Small intestine (tissue), 7 donors: ENCODE data around the gene FER. TPM values are rescaled to one million over a fixed set of nuclear protein-coding genes. Genes with fewer than 3 reads are reported as not detected.

Experiments used
- DNase-seq, 2 donors: peaks; one replicate each; pipeline versions ENCODE4 v3.0.0 to v3.0.0-alpha.2; 2013
- FAIRE-seq: peaks from 2 replicates; lab custom pipeline; 2012; peaks lifted over from hg19 to GRCh38; lab: Jason Lieb, UNC
- H3K27ac ChIP-seq, 3 donors: one replicate each; pipeline ENCODE4 v1.5.1; 2013; ENCODE audit warnings: low read length in 2 of 3, mild to moderate bottlenecking in 2 of 3, control low read depth in 1 of 3, inconsistent platforms in 1 of 3, low read depth in 1 of 3, moderate library complexity in 1 of 3
- H3K27me3 ChIP-seq, 3 donors: one replicate each; pipeline ENCODE4 v1.6.1; 2013; ENCODE audit warnings: low read length in 3 of 3, inconsistent platforms in 1 of 3; ENCODE audit not compliant: control insufficient read depth in 3 of 3, insufficient read depth in 3 of 3
- H3K36me3 ChIP-seq, 3 donors: one replicate each; pipeline ENCODE4 v1.6.1; 2013; ENCODE audit warnings: low read length in 3 of 3, inconsistent platforms in 1 of 3, low read depth in 1 of 3, mild to moderate bottlenecking in 1 of 3, moderate library complexity in 1 of 3; ENCODE audit not compliant: control insufficient read depth in 3 of 3, insufficient read depth in 2 of 3
- H3K4me1 ChIP-seq, 3 donors: one replicate each; pipeline ENCODE4 v1.6.1; 2013; ENCODE audit warnings: low read length in 2 of 3, inconsistent platforms in 1 of 3, low read depth in 1 of 3, mild to moderate bottlenecking in 1 of 3, moderate library complexity in 1 of 3; ENCODE audit not compliant: control insufficient read depth in 3 of 3, insufficient read depth in 2 of 3
- H3K4me3 ChIP-seq, 3 donors: one replicate each; pipeline ENCODE4 v1.5.1; 2013; ENCODE audit warnings: low read length in 3 of 3, control low read depth in 1 of 3, inconsistent platforms in 1 of 3, low read depth in 1 of 3, mild to moderate bottlenecking in 1 of 3, moderate library complexity in 1 of 3
- H3K9me3 ChIP-seq, 2 donors: one replicate each; pipeline ENCODE4 v1.6.1; 2013; ENCODE audit warnings: low read depth in 1 of 2, low read length in 1 of 2; ENCODE audit not compliant: control insufficient read depth in 2 of 2, insufficient read depth in 1 of 2
- WGBS, 3 donors: extraction: QIAGEN DNeasy Blood & Tissue Kit; methylation state at CpG; one replicate each; pipeline ENCODE4 v1.1.7; 2013; 5-methylcytosine and 5-hydroxymethylcytosine counted together
- polyA plus RNA-seq, 4 donors: library from polyadenylated mRNA; stranded (reverse) in 3 of 4; unstranded in 1 of 4; fragments of 200-250 nt in 3 of 4; fragments of 120-200 nt in 1 of 4; gene quantifications; one replicate each; pipeline versions ENCODE4 v1.2.1 to v1.2.3, GENCODE V29; 2013
- donor health status: healthy with polysubstance abuse.
- donor health status: control.
- donor health status: control.
- donor health status: Bipolar disorder and iron deficiency.
- donor health status: healthy.

Gene FER
- polyA plus RNA-seq, 4 donors: 1.1 to 5.0 (median 2.3) TPM

DNA sequence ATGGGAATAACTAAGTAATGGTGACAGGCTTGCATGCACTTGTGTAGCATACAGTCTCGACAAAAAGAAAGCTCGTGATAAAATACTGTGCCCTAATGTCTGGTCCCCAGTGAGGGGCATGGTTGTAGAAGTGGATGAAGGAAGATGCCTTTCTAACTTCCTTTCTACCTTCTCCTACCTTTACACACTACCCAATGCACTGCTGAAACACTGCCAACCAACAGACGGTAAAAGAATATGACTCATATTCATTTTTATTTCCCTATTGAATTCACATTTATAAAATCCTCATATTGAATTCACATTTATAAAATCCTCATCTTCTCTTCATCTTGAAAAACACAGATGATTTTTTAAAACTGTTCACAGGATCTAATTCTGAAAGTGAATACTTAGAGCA, 439.1 kb downstream of the FER start:
- no peak for FAIRE-seq
- no peak for DNase-seq
- H3K4me3 ChIP-seq: no peak overlapping the region

DNA sequence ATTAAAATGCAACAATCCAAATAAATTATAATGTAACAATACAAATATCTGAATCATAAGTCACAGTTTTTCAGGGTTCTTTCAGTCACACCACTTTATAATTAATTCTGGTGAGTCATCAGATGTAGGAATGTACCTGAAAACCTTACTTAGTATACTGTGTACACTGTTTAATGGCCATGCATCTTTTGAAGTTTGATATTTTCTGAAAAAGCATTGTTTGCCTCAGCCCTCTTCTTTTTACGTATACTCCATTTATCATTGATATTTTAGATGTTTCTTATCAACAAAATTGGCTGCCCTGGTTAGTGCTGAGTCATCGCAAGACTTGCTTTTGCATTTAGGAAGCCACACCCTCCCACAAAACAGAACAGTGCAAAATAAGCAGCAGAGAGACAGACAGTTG, 443.5 kb downstream of the FER start:
- FAIRE-seq: no peak
- DNase-seq: peak in 1 of 2 donors; percentile 20
- Histone ChIP-seq H3K27me3 (no peaks in the 10 kb centered on the region), H3K27ac (no peak overlapping the region), H3K36me3 (no peaks in the 10 kb centered on the region), H3K4me1 (peaks cover 4 to 26% (median 8%) of the 10 kb centered on the region in 3 donors), H3K4me3 (no peak overlapping the region), H3K9me3 (no peaks in the 10 kb centered on the region)
- WGBS, 3 donors: 23 to 38% (median 34%) methylated on average over 2 of the region's 2 CpGs

More for the DNA sequence above, 439.1 kb downstream of the FER start:
- WGBS, 3 donors: 77 to 86% (median 82%) methylated on average over 3 of the region's 3 CpGs
- Histone ChIP-seq H3K36me3 (peaks cover 0 to 2% (median 0%) of the 10 kb centered on the region in 3 donors), H3K27me3 (no peaks in the 10 kb centered on the region), H3K27ac (no peak overlapping the region), H3K9me3 (no peaks in the 10 kb centered on the region), H3K4me1 (peaks cover 0 to 4% (median 2%) of the 10 kb centered on the region in 3 donors)

DNA sequence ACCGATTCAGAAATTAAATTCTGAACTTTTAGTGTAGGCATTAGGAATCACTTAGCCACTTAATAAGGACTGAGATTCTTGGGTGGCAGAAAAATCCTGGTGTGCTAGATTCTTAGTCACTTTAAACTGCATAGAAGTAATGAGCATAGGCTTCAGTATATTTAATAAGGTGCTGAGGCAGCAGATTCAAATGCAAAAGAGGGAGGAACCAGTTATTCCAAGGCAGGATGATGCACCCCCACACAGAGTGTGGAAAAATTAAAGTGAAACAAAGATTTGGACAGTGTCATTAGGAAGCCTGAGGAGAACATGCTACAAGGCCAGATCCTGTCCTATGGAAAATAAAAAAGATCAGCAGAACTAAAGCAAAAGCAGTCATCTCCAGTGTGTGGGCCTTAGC, 444.3 kb downstream of the FER start:
- FAIRE-seq (no peak), DNase-seq (no peak)
- no peaks in the 10 kb centered on the region for H3K36me3 ChIP-seq
- peaks cover 4 to 26% (median 8%) of the 10 kb centered on the region in 3 donors for H3K4me1 ChIP-seq
- no peaks in the 10 kb centered on the region for H3K9me3 ChIP-seq
- 93 to 96% (median 93%) methylated on average over 1 of the region's 1 CpG for WGBS, 3 donors
- H3K27ac ChIP-seq: peak overlapping the region in 1 of 3 donors; percentile 58
- H3K4me3 ChIP-seq: no peak overlapping the region
- H3K27me3 ChIP-seq: no peaks in the 10 kb centered on the region

DNA sequence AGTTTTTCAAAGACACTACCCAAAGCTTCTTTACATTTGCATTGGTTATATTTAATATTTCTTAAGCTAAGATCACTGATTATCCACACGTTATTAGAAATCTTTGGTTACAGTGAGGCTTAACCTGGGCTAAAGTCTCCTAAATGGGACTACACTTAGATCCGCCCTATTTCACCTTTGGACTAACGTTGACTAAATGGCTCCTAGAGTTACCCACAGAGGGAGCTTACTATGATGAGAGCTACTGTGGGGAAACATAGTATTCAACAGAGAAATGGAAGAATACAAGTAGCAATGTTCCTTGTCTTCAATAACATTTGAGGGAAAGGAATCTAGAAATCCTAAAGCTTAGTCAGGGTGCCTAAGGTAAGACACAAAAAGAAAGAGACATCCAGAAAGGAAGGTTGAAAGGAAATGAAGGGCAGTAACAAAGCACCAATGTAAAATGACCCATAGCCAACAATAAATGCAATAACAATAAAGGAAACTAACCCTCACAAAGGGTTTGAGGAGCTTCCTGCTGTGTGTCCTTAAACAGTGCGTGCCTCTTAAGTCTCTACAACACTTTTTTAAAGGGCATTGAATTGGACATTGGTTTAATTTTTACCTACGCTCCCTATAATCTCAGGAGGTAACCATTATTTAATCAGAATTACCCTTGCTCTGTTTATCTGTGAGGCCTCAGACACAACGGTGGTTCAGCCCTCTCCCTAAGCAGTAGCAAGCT, 445.0 kb downstream of the FER start:
- H3K4me1 ChIP-seq: peaks cover 4 to 29% (median 8%) of the 10 kb centered on the region in 3 donors
- no peaks in the 10 kb centered on the region for H3K36me3 ChIP-seq
- FAIRE-seq (no peak), DNase-seq (peak; percentile 68 to 85)
- WGBS, 3 donors: 29 to 64% (median 49%) methylated on average over 6 of the region's 6 CpGs
- H3K4me3 ChIP-seq: no peak overlapping the region
- H3K27ac ChIP-seq: peak overlapping the region in 2 of 3 donors; percentile 32 to 58
- H3K27me3 ChIP-seq: no peaks in the 10 kb centered on the region
- no peaks in the 10 kb centered on the region for H3K9me3 ChIP-seq

DNA sequence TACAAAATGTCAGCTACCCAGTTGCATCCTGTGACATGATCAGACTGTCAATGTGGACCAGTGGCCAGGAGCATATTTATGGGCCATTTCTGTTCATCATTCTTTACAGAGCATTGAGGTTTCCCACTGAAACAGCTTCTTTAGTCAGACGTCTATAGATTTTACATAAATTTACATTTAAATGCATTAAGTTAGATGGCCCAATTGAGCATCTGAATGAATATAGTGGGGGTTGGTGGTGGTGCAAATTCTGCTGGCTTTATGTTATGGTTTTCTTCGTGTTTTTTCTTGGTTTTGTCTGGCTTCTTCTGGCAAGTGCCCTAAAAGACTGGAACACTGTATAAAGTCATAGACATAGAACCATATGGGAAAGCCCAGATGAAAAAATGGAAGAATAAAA, 448.0 kb downstream of the FER start:
- 71 to 84% (median 81%) methylated on average over 2 of the region's 2 CpGs for WGBS, 3 donors
- no peak overlapping the region for H3K27ac ChIP-seq
- no peaks in the 10 kb centered on the region for H3K9me3 ChIP-seq
- FAIRE-seq (no peak), DNase-seq (no peak)
- no peak overlapping the region for H3K4me3 ChIP-seq
- H3K4me1 ChIP-seq: peaks cover 4 to 29% (median 8%) of the 10 kb centered on the region in 3 donors
- no peaks in the 10 kb centered on the region for H3K27me3 ChIP-seq
- H3K36me3 ChIP-seq: no peaks in the 10 kb centered on the region

DNA sequence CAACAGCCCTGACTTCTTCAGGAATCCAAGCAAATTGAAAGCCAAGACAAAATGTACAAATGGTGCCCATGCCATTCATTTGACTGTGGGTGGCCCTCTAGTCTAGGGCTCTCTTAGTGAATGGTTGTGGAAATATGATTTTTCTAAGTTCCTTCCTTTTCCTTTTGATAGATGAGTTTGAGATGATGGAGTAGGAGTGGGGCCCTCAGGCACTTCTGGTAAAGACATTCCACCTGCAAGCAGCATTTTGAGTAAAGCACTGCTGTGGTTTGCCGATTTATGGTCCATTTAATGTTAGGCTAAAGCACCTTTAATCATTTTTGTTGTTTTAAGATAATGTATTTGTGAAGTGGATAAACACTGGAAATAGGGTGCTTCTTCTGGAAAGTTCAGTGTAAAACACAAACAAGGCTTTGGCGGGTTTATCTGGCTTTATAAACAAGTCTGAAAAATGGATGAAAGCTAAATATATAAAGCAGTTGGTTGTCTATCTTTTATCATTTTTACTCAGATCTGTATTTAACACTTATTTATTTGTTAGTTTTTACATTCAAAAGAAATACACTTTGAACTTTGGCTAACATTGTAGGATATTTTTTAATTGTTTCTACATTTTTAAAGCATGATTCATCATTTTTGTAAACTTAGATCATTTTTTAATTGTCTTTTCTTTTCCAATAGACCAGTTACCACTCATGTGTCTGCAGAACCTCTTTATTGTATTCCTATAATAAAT, 448.6 kb downstream of the FER start:
- 70 to 91% (median 77%) methylated on average over 2 of the region's 2 CpGs for WGBS, 3 donors
- Histone ChIP-seq H3K4me3 (no peak overlapping the region), H3K4me1 (peaks cover 4 to 29% (median 5%) of the 10 kb centered on the region in 3 donors), H3K36me3 (no peaks in the 10 kb centered on the region), H3K27me3 (no peaks in the 10 kb centered on the region), H3K9me3 (no peaks in the 10 kb centered on the region), H3K27ac (no peak overlapping the region)
- FAIRE-seq (peak; percentile 57), DNase-seq (no peak)

DNA sequence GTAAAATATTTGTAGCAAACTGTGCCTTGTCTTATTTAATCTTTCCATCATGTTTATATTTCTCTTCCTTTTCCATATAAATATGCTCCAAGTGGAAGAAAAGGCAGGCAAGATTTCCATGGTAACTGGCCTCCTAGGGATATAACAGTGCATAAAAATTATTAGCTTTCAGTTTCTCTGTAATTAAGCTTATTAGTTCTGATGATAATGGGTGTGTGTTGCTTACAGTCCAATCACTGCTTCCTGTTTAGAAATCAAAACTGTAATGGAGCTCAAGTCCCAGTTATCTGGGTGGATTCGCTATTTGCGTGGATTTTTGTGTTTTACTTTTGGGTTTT, 449.1 kb downstream of the FER start:
- H3K4me1 ChIP-seq: peaks cover 4 to 27% (median 4%) of the 10 kb centered on the region in 3 donors
- FAIRE-seq: no peak
- no peaks in the 10 kb centered on the region for H3K27me3 ChIP-seq
- DNase-seq: no peak
- no peak overlapping the region for H3K4me3 ChIP-seq
- H3K9me3 ChIP-seq: no peaks in the 10 kb centered on the region
- H3K27ac ChIP-seq: no peak overlapping the region
- no peaks in the 10 kb centered on the region for H3K36me3 ChIP-seq
- WGBS, 3 donors: 82 to 97% (median 96%) methylated on average over 2 of the region's 2 CpGs

DNA sequence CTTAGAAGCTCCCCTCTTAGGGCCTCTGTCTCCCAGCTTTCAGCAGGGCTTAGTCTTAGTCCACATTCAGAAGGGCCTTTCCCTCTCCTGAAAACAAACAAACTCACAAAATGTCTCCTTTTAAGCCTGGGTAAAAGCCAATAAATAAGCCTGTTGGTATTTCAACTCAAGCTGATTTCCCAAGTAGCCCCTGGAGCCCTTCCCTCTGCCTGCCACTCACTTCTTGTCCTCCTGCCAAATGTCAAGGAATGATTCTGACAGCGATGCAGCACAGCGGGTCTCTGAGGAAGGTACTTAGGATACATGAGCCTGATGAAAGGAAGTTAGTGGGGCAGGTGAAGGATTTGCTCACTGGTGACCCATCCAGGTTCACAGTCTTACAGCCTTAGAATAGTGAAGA, 451.6 kb downstream of the FER start:
- Histone ChIP-seq H3K9me3 (no peaks in the 10 kb centered on the region), H3K27me3 (no peaks in the 10 kb centered on the region), H3K36me3 (no peaks in the 10 kb centered on the region), H3K4me1 (peaks cover 0 to 7% (median 0%) of the 10 kb centered on the region in 3 donors), H3K27ac (no peak overlapping the region), H3K4me3 (no peak overlapping the region)
- 80 to 93% (median 88%) methylated on average over 2 of the region's 2 CpGs for WGBS, 3 donors
- FAIRE-seq (no peak), DNase-seq (no peak)
